Measurements from ENCODE around the gene GDPD4. TPM values are rescaled to one million over a fixed set of nuclear protein-coding genes. Genes with fewer than 3 reads are reported as not detected.

The GDPD4 gene
- total RNA-seq, 1 experiment from 2014 or later = not detected

DNA sequence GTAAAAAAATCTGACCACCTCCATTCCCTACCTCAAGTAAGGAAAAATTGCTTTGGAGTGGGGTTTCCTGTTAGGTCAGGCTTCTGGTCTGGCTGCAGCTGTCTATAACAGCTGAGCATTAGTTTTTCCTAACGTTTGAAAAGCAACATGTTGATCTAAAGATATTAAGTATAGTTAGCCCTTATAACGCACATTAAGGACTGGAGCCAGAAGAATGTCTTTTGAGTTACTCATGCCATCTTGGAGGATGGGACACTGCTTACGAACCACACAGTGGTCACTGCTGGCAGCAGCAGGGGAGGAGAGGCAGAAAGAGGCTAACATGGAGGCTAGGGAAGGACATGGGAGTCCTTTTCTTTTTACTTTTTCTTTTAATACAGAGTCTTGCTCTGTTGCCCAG lies 44.1 kb upstream of the GDPD4 start:
- intact Hi-C loops (cut with micrococcal nuclease) = no loop called here
- no peak for DNase-seq (ENCODE audit: unreplicated experiment)
- Mint-ChIP-seq H3K36me3 (ENCODE audit: insufficient read depth, unreplicated experiment) (peaks cover 8% of the 10 kb centered on the region), H3K4me1 (ENCODE audit: insufficient read depth, unreplicated experiment) (peaks cover 2% of the 10 kb centered on the region), H3K27ac (ENCODE audit: low read depth, unreplicated experiment) (no peak overlapping the region), H3K27me3 (ENCODE audit: insufficient read depth, unreplicated experiment) (no peaks in the 10 kb centered on the region), H3K4me3 (ENCODE audit: unreplicated experiment) (no peak overlapping the region), H3K9me3 (ENCODE audit: unreplicated experiment) (no peaks in the 10 kb centered on the region)
- TF ChIP-seq, protein P1, sequence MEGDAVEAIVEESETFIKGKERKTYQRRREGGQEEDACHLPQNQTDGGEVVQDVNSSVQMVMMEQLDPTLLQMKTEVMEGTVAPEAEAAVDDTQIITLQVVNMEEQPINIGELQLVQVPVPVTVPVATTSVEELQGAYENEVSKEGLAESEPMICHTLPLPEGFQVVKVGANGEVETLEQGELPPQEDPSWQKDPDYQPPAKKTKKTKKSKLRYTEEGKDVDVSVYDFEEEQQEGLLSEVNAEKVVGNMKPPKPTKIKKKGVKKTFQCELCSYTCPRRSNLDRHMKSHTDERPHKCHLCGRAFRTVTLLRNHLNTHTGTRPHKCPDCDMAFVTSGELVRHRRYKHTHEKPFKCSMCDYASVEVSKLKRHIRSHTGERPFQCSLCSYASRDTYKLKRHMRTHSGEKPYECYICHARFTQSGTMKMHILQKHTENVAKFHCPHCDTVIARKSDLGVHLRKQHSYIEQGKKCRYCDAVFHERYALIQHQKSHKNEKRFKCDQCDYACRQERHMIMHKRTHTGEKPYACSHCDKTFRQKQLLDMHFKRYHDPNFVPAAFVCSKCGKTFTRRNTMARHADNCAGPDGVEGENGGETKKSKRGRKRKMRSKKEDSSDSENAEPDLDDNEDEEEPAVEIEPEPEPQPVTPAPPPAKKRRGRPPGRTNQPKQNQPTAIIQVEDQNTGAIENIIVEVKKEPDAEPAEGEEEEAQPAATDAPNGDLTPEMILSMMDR (IDR thresholded peaks at IDR 0.05; ENCODE audit: unreplicated experiment) = no peak
- CTCF ChIA-PET = interaction anchor here (0.5 to 1.0 kb wide), 2 partner anchors 149 to 635 kb away, joined by 3 to 6 read pairs; no protein-coding TSS in a partner anchor
- BruUV-seq (replicated peaks) = no TSS peak
- POLR2A ChIA-PET = interaction anchor here (0.6 to 1.6 kb wide), 2 partner anchors 12 to 92 kb away, joined by 3 to 4 read pairs; no protein-coding TSS in a partner anchor

DNA sequence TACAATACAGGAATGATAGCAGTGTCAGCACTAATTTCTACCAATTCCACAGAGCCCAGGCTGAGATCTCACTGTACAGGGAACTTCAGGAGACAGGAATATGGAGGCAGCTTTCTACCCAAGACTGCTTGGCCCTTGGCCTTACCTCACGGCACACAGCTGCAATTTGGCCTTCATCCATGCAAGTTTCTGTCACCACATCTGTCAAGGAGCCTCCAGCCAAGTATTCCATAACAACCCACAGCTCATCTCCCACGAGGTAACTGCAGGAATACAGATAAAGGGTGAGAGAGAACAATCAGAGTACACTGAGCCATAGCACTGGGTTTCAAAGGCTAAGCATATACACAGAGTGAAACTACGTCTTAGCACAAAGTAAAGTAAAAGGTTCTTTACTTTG lies 39.0 kb upstream of the GDPD4 start:
- Mint-ChIP-seq H3K36me3 (ENCODE audit: insufficient read depth, unreplicated experiment) (peaks cover 14% of the 10 kb centered on the region), H3K4me3 (ENCODE audit: unreplicated experiment) (no peak overlapping the region), H3K9me3 (ENCODE audit: unreplicated experiment) (no peaks in the 10 kb centered on the region), H3K4me1 (ENCODE audit: insufficient read depth, unreplicated experiment) (no peaks in the 10 kb centered on the region), H3K27ac (ENCODE audit: low read depth, unreplicated experiment) (no peak overlapping the region), H3K27me3 (ENCODE audit: insufficient read depth, unreplicated experiment) (no peaks in the 10 kb centered on the region)
- DNase-seq (ENCODE audit: unreplicated experiment) = no peak
- no TSS peak for BruUV-seq (replicated peaks)
- POLR2A ChIA-PET = interaction anchor here (0.5 to 0.8 kb wide), 2 partner anchors 13 to 166 kb away, joined by 3 to 4 read pairs; no protein-coding TSS in a partner anchor
- TF ChIP-seq, protein P1 (IDR thresholded peaks at IDR 0.05; ENCODE audit: unreplicated experiment) = no peak
- intact Hi-C loops (cut with micrococcal nuclease) = no loop called here
- CTCF ChIA-PET = no interaction called here

GRCh38 chr11:77332259-77332658 lies 30.8 kb upstream of the GDPD4 start:
- Mint-ChIP-seq H3K4me3 (ENCODE audit: unreplicated experiment) (no peak overlapping the region), H3K9me3 (ENCODE audit: unreplicated experiment) (no peaks in the 10 kb centered on the region), H3K36me3 (ENCODE audit: insufficient read depth, unreplicated experiment) (peaks cover 5% of the 10 kb centered on the region), H3K27ac (ENCODE audit: low read depth, unreplicated experiment) (no peak overlapping the region), H3K27me3 (ENCODE audit: insufficient read depth, unreplicated experiment) (no peaks in the 10 kb centered on the region), H3K4me1 (ENCODE audit: insufficient read depth, unreplicated experiment) (no peaks in the 10 kb centered on the region)
- intact Hi-C loops (cut with micrococcal nuclease) = no loop called here
- no peak for DNase-seq (ENCODE audit: unreplicated experiment)
- CTCF ChIA-PET = interaction anchor here (0.6 to 0.7 kb wide), 2 partner anchors 87 to 288 kb away, joined by 3 read pairs; no protein-coding TSS in a partner anchor
- BruUV-seq (replicated peaks) = no TSS peak
- POLR2A ChIA-PET = interaction anchor here (0.7 to 0.8 kb wide), 2 partner anchors 14 to 29 kb away, joined by 3 read pairs; no protein-coding TSS in a partner anchor
- TF ChIP-seq, protein P1 (IDR thresholded peaks at IDR 0.05; ENCODE audit: unreplicated experiment) = no peak

DNA sequence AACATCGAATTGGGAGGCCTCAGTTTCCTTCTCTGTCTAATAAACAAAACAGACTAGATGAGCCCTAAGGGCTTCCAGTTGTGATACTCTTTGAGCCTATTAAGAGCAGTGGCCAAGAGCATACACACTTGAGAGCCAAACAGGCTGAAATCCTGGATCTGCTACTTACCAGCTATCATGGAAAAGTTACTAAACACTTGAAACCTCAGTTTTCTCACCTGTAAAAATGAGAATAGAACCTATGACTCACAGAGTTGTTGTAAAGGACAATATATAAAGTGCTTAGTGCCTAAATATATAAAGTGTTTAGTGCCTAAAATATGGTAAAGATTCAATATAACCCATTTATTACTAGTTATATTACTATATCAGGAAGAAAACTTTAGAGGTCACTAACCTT lies 23.7 kb upstream of the GDPD4 start:
- TF ChIP-seq, protein P1 (IDR thresholded peaks at IDR 0.05; ENCODE audit: unreplicated experiment) = no peak
- Mint-ChIP-seq H3K36me3 (ENCODE audit: insufficient read depth, unreplicated experiment) (peaks cover 10% of the 10 kb centered on the region), H3K27ac (ENCODE audit: low read depth, unreplicated experiment) (no peak overlapping the region), H3K27me3 (ENCODE audit: insufficient read depth, unreplicated experiment) (no peaks in the 10 kb centered on the region), H3K4me3 (ENCODE audit: unreplicated experiment) (no peak overlapping the region), H3K4me1 (ENCODE audit: insufficient read depth, unreplicated experiment) (no peaks in the 10 kb centered on the region), H3K9me3 (ENCODE audit: unreplicated experiment) (peaks cover 7% of the 10 kb centered on the region)
- intact Hi-C loops (cut with micrococcal nuclease) = no loop called here
- ChIA-PET CTCF (interaction anchor here (0.6 to 1.1 kb wide), 2 partner anchors 12 to 591 kb away, joined by 3 to 7 read pairs; no protein-coding TSS in a partner anchor), POLR2A (no interaction called here)
- no peak for DNase-seq (ENCODE audit: unreplicated experiment)
- no TSS peak for BruUV-seq (replicated peaks)
